Activated T-helper 2 cell treated with anti-CD3 and anti-CD28 coated beads, Interferon-gamma antibody, Interleukin-2, Interleukin-4, amounts not matched to agents 10 μg/mL and 5 μg/mL and 100 μg/mL, durations not matched to agents 14 hours and 24 hours and 36 hours (primary cell): ENCODE data around the gene SEMA4D. TPM values are rescaled to one million over a fixed set of nuclear protein-coding genes. Genes with fewer than 3 reads are reported as not detected.

Source experiments
- DNase-seq: peaks from one replicate; pipeline ENCODE4 v3.0.0; 2021; ENCODE audit warnings: low spot score
- H3K27ac Mint-ChIP-seq: one replicate; pipeline ENCODE4 v1.8.0; 2021; ENCODE audit warnings: mixed read lengths
- H3K27me3 Mint-ChIP-seq: one replicate; pipeline ENCODE4 v1.8.0; 2021; ENCODE audit warnings: low read depth, mixed read lengths
- H3K36me3 Mint-ChIP-seq: one replicate; pipeline ENCODE4 v1.8.0; 2021; ENCODE audit warnings: low read depth, mixed read lengths
- H3K4me1 Mint-ChIP-seq: one replicate; pipeline ENCODE4 v1.8.0; 2021; ENCODE audit warnings: low read depth, mixed read lengths
- H3K4me3 Mint-ChIP-seq: one replicate; pipeline ENCODE4 v1.8.0; 2021; ENCODE audit warnings: low read depth, mild to moderate bottlenecking, moderate library complexity, mixed read lengths
- H3K9me3 Mint-ChIP-seq: one replicate; pipeline ENCODE4 v1.8.0; 2021; ENCODE audit warnings: mixed read lengths
- intact Hi-C: fragments of 100-400 bp; cut with micrococcal nuclease; formaldehyde crosslinking; loops from one replicate; pipeline ENCODE4 v1.15.1; 2023
- total RNA-seq: library from RNA; stranded (reverse); gene quantifications from 2 replicates; pipeline ENCODE4 v1.2.3, GENCODE V29; 2022

The SEMA4D gene
- total RNA-seq, 1 donor from 2014 or later, result 317 TPM

DNA sequence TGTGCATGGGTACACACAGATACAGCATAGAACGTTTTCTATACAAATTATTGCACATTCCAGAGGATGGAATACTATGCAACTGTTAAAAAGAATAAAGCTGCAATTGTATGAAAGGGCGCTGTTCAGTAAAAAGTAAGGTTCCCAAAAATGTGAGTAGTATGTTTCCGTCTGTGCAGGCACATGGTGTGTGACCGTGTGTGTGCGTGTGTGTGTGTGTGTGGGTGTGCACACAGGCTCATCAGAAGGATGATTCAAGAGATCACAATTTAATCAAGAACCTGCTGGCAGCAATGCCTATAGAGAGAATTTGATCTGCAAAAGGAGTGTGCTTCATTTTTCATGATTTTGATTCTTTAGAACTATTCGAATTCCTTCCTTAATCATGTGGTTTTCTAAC is 76.3 kb downstream of the SEMA4D start:
- DNase-seq, result no peak
- no peaks in the 10 kb centered on the region for H3K27me3 Mint-ChIP-seq
- peaks cover 91% of the 10 kb centered on the region for H3K4me1 Mint-ChIP-seq
- H3K9me3 Mint-ChIP-seq, result peaks cover 5% of the 10 kb centered on the region
- H3K36me3 Mint-ChIP-seq, result peaks cover 85% of the 10 kb centered on the region
- peak overlapping the region; percentile 90 for H3K27ac Mint-ChIP-seq
- H3K4me3 Mint-ChIP-seq, result peak overlapping the region; percentile 45
- intact Hi-C loops, result loop anchor here (10.0 kb wide), 2 partner anchors 283 to 563 kb away; no protein-coding TSS in a partner anchor

GRCh38 chr9:89420397-89421178 is 77.3 kb downstream of the SEMA4D start:
- H3K27me3 Mint-ChIP-seq, result no peaks in the 10 kb centered on the region
- DNase-seq, result no peak
- H3K4me3 Mint-ChIP-seq, result peak overlapping the region; percentile 81
- H3K4me1 Mint-ChIP-seq, result peaks cover 88% of the 10 kb centered on the region
- intact Hi-C loops, result loop anchor here (10.0 kb wide), 2 partner anchors 284 to 564 kb away; no protein-coding TSS in a partner anchor
- H3K27ac Mint-ChIP-seq, result peak overlapping the region; percentile 90
- H3K9me3 Mint-ChIP-seq, result peaks cover 5% of the 10 kb centered on the region
- H3K36me3 Mint-ChIP-seq, result peaks cover 85% of the 10 kb centered on the region

DNA sequence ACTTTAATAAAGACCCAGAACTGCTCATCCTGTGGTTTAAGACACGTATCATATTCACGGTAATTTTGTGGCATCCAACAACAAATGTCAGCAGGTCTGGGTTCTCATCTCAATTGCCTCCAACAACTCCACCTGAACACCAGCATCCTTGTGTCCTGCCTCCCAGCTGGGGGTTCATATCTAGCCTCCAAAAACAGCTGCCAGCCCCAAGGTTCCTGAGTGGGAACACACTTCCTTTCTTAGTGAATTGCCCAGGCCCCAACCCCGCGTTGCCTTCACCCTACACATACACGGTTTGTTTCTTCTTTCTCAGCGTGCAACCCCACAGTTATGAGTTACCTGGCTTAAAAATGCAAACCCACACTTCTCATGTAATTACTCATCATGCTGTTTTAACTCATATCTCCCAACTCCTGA is 77.9 kb downstream of the SEMA4D start:
- intact Hi-C loops, result loop anchor here (10.0 kb wide), 2 partner anchors 285 to 565 kb away; no protein-coding TSS in a partner anchor
- peak; percentile 46 for DNase-seq
- peak overlapping the region; percentile 81 for H3K4me3 Mint-ChIP-seq

DNA sequence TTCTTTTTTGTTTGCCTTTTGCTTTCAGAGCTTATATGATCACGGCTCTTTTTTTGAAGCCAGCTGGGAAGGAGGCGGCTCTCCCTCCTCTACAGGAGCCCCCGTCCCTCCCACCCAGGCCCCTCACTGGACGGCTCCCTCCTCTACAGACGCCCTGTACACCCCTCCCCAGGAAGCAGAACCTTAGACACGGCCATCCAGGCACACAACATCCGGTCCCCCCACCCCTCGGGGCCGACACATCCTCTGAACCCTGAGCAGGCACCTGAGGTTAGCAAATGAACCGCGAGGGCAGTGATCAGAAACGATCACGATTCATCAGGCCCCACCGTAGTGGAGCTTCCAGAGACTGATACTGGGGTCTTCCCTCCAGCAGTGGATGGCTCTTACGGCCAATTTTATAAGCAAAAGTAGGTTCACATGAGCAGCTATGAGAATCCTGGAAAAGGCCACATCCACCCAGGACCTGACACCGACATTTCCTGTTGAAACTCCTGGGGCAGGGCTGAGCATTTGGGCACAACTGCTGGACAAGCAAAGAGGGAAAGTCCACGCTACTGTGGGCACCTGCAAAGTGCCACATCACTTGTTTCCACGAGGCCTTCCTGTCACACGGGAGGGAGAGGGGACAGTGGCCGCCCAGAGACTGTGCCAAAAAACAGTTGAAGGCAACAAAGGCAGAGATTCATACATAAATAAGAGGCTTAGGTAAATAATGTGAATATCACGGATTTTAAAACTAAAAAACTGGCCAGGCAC is 78.9 kb downstream of the SEMA4D start:
- intact Hi-C loops, result loop anchor here (1.0 kb wide), 1 partner anchor 8 kb away; no protein-coding TSS in a partner anchor
- no peaks in the 10 kb centered on the region for H3K27me3 Mint-ChIP-seq
- H3K4me3 Mint-ChIP-seq, result peak overlapping the region; percentile 81
- no peaks in the 10 kb centered on the region for H3K9me3 Mint-ChIP-seq
- H3K27ac Mint-ChIP-seq, result peak overlapping the region; percentile 90
- peak; percentile 72 for DNase-seq
- H3K36me3 Mint-ChIP-seq, result peaks cover 85% of the 10 kb centered on the region
- peaks cover 82% of the 10 kb centered on the region for H3K4me1 Mint-ChIP-seq

More for the DNA sequence above, 77.9 kb downstream of the SEMA4D start:
- Mint-ChIP-seq H3K36me3 (peaks cover 85% of the 10 kb centered on the region), H3K4me1 (peaks cover 87% of the 10 kb centered on the region), H3K27ac (peak overlapping the region; percentile 90), H3K27me3 (no peaks in the 10 kb centered on the region), H3K9me3 (peaks cover 5% of the 10 kb centered on the region)

- H3K36me3 Mint-ChIP-seq, result peaks cover 85% of the 10 kb centered on the region
- H3K27me3 Mint-ChIP-seq, result no peaks in the 10 kb centered on the region
- peak overlapping the region; percentile 90 for H3K27ac Mint-ChIP-seq
- DNase-seq, result no peak
- peak overlapping the region; percentile 81 for H3K4me3 Mint-ChIP-seq
- no peaks in the 10 kb centered on the region for H3K9me3 Mint-ChIP-seq
- intact Hi-C loops, result loop anchor here (1.0 kb wide), 1 partner anchor 9 kb away; no protein-coding TSS in a partner anchor
- peaks cover 82% of the 10 kb centered on the region for H3K4me1 Mint-ChIP-seq
These were observed 79.5 kb downstream of the SEMA4D start for GRCh38 chr9:89418474-89418845.

DNA sequence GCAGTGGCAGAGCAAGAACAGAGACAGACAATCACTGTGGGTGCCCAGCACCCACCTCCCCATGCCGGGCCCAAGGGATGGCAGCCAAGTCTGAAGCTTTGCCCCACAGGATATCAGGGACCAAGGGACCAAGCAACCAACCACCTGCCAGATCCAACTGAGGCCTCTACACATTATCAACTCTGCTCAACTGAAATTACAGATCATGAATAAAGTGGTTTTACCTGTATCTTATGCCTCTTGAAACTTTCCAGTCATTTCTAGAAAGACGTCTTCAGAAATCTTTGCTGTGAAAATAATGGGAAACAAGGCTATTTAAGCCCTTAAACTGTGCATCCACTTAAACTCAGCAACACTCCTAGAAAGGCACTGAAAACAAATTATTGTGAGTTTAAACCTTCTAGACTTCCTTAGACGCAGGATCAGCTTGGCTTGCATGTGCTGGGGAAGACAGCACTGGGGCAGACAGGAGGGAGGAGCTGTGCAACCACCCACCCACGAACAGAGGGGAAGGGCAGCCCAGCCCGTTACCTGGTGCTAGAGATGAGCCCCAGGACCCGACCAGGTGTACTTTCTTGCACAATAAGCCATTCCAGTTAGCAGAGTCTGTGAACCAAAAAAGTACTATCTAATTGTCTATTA is 80.0 kb downstream of the SEMA4D start:
- no peaks in the 10 kb centered on the region for H3K9me3 Mint-ChIP-seq
- H3K27ac Mint-ChIP-seq, result peak overlapping the region; percentile 90
- DNase-seq, result no peak
- intact Hi-C loops, result loop anchor here (1.0 kb wide), 1 partner anchor 9 kb away; no protein-coding TSS in a partner anchor
- peaks cover 83% of the 10 kb centered on the region for H3K4me1 Mint-ChIP-seq
- H3K36me3 Mint-ChIP-seq, result peaks cover 88% of the 10 kb centered on the region
- no peaks in the 10 kb centered on the region for H3K27me3 Mint-ChIP-seq
- peak overlapping the region; percentile 81 for H3K4me3 Mint-ChIP-seq

DNA sequence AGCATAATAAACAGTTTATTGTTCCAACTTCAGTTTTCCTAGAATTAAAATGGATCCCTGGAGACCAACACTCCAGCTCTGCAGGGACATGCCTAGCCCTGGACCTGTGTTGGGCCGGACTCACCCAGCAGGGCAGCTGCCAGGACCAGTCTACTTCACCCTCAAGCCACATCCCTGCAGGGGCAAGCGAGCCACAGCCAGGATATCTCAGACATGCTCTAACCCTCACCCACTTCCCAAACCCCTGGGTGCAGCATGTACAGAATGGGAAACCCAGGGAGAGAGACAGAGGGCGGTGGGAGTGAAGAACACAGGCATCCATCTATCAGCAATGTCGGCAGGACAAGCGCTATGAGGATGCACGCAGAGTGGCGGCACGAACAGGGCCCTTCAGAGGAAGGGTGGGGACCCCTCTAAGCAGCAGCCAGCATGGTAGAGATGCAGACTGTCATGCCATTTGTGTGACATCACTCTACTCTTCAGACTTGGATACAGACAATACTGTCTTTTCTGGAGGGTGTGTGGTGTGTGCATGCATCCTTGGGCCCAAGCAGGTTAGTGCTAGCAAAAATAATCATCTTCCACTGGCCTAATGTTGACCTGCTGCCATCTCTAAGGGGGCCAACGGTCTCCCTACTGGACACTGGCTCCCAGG is 83.1 kb downstream of the SEMA4D start:
- peaks cover 95% of the 10 kb centered on the region for H3K36me3 Mint-ChIP-seq
- peaks cover 82% of the 10 kb centered on the region for H3K4me1 Mint-ChIP-seq
- peak overlapping the region; percentile 58 for H3K27ac Mint-ChIP-seq
- no peaks in the 10 kb centered on the region for H3K9me3 Mint-ChIP-seq
- H3K4me3 Mint-ChIP-seq, result no peak overlapping the region
- H3K27me3 Mint-ChIP-seq, result no peaks in the 10 kb centered on the region
- intact Hi-C loops, result no loop called here
- DNase-seq, result no peak

DNA sequence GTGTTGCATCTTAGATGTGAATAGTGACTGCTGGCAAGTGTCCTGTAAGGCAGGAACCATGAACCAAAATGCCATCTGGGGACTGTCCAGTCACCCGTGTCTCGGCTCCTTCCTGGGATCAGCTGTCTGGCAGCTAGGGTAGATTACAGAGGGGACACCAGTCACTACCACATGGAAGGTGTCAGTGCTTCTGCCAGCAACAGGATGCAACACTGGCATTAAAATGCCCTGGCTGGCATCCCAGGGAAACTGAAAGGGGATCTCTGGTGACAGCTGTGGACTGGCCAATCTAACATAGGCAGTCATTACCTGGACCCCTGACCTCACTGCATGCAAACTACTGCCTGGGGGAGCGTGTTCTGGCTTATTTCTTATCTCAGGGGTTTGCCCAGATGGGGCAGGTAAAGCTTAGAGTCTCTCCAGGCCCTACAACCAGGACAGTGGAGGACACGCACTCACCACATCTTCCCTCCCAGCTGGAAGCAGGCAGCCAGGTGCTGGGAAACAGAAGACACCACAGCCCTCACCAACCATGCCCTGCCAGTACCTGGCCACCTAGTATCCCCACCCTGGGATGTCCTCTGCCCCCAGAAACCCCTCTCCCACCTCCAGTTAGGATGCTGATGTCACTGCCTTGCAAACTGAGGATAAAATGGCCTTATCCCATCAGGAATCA is 83.8 kb downstream of the SEMA4D start:
- Mint-ChIP-seq H3K36me3 (peaks cover 96% of the 10 kb centered on the region), H3K27ac (peak overlapping the region; percentile 58), H3K9me3 (no peaks in the 10 kb centered on the region), H3K4me3 (no peak overlapping the region), H3K4me1 (peaks cover 82% of the 10 kb centered on the region), H3K27me3 (no peaks in the 10 kb centered on the region)
- DNase-seq, result no peak
- intact Hi-C loops, result no loop called here

GRCh38 chr9:89412951-89413350 is 85.0 kb downstream of the SEMA4D start:
- intact Hi-C loops, result no loop called here
- Mint-ChIP-seq H3K27me3 (no peaks in the 10 kb centered on the region), H3K4me3 (no peak overlapping the region), H3K36me3 (peaks cover 97% of the 10 kb centered on the region), H3K27ac (peak overlapping the region; percentile 95), H3K9me3 (no peaks in the 10 kb centered on the region), H3K4me1 (peaks cover 83% of the 10 kb centered on the region)
- DNase-seq, result no peak

GRCh38 chr9:89412541-89412940 is 85.4 kb downstream of the SEMA4D start:
- peaks cover 2% of the 10 kb centered on the region for H3K9me3 Mint-ChIP-seq
- H3K27me3 Mint-ChIP-seq, result no peaks in the 10 kb centered on the region
- peak overlapping the region; percentile 95 for H3K27ac Mint-ChIP-seq
- no peak overlapping the region for H3K4me3 Mint-ChIP-seq
- H3K36me3 Mint-ChIP-seq, result peaks cover 97% of the 10 kb centered on the region
- intact Hi-C loops, result no loop called here
- no peak for DNase-seq
- peaks cover 83% of the 10 kb centered on the region for H3K4me1 Mint-ChIP-seq

DNA sequence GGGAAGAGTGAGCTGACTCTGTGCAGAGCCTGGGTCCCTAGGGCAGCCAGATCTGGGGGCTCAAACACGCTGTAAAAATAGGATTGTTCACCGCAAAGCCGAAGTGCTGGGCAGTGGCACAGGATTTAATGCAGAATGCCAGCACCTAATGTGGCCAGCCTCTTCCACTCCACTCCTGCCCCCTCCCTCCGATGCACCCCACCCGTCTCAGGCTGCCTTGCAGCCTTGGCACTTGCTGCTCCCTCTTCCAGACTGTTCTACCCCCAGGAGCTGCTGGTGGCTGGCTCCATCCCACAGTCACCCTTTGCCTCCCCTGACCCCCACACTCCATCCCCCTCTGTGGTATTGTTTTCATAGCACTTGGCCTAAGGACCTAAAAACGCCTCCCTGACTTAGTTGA is 86.2 kb downstream of the SEMA4D start:
- H3K36me3 Mint-ChIP-seq, result peaks cover 97% of the 10 kb centered on the region
- peak overlapping the region; percentile 41 for H3K4me3 Mint-ChIP-seq
- DNase-seq, result no peak
- intact Hi-C loops, result loop anchor here (2.0 kb wide), 2 partner anchors 15 to 55 kb away; no protein-coding TSS in a partner anchor
- H3K4me1 Mint-ChIP-seq, result peaks cover 82% of the 10 kb centered on the region
- peaks cover 4% of the 10 kb centered on the region for H3K9me3 Mint-ChIP-seq
- H3K27ac Mint-ChIP-seq, result peak overlapping the region; percentile 95
- H3K27me3 Mint-ChIP-seq, result no peaks in the 10 kb centered on the region
